CD4-positive, alpha-beta T cell treated with Interleukin-21 for 1 hour (primary cell): ENCODE data around the gene XIAP.
"Not testable (repeated sequence)": the region's sequence is repeated elsewhere in the genome, so short reads cannot be mapped to it uniquely, and the experiment has no call there.

Experiments
- DNase-seq: peaks from one replicate; pipeline ENCODE4 v3.0.0-alpha.2; 2020

The XIAP gene

GRCh38 chrX:123876844-123877243 is 17.0 kb downstream of the XIAP start:
- no peak for DNase-seq

DNA sequence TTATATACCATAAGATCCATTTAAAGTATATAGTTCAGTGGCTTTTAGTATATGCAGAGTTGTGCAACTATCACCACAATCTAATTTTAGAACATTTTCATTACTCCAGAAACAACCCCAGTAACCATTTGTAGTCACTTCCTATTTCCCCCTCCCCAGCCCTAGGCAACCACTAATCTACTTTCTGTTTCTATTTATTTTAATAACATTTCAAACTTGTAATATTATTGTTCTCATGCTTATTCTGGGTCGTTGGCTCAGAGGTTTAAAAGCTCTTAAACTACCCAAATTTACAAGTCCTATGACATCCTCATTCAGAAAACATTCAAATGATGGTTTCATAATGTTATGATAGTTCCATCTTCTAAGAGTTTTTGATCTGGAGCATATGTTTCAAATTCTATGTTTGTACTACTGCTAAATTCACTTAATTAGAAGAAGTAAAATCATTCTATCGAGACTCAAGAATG is 18.4 kb downstream of the XIAP start:
- DNase-seq: peak; percentile 36

- DNase-seq: no peak
Measured at GRCh38 chrX:123881330-123881729, 21.5 kb downstream of the XIAP start.

DNA sequence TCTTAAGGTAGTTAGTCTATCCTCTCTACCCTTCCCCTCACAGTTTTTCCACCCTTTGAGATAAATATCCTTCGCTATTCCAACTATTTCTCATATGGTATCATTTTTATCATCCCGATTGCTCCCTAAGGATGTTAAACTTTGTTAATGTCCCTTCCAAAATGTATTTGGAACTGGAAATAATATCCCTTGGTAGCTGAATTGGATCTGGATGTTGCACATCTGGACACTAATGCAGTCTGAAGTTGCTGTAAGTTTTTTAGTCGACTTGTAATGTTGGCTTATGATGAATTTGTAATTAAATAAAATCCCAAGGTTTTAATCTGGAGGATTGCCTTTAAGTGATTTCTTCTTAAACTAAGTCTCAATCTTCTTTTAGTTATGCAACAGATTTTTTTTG is 22.5 kb downstream of the XIAP start:
- DNase-seq: no peak

DNA sequence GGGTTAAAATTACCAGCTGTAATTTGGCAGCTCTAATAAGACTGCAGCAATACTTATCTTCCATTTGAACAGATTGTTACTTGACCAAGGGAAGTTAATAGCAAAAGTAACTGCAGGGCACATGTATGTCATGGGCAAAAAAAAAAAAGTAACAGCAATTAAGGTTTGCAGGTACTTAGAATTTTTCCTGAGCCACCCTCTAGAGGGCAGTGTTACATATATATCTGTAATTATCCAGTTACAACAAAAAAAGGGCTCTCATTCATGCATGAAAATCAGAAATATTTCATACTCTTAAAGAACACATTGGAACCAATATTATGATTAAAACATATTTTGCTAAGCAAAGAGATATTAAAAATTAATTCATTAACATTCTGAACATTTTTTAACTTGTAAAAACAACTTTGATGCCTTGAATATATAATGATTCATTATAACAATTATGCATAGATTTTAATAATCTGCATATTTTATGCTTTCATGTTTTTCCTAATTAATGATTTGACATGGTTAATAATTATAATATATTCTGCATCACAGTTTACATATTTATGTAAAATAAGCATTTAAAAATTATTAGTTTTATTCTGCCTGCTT is 25.1 kb downstream of the XIAP start:
- DNase-seq: peak; percentile 68

DNA sequence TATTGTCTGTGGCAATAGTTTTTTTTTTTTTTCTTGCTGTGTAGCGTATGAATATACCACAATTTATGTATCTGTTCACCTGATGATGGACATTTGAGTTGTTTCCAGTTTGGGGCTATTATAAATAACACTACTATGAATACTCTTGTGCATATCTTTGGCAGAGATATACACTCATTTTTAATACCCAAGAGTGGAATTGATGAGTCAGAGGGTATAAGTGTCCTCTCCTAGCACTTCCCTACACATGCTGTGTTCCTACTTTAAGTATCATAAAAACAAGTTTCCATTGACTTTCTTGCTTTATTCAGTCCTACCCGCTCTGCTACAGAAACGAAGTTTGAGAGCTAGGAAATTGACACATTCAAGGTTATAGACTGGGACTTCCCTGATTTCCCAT is 39.8 kb downstream of the XIAP start:
- DNase-seq: no peak

- DNase-seq: not testable (repeated sequence)
Measured at GRCh38 chrX:123903261-123903660, 43.4 kb downstream of the XIAP start.

- DNase-seq: no peak
Measured at GRCh38 chrX:123905332-123905731, 45.5 kb downstream of the XIAP start.

GRCh38 chrX:123906557-123907316 is 46.9 kb downstream of the XIAP start:
- no peak for DNase-seq

DNA sequence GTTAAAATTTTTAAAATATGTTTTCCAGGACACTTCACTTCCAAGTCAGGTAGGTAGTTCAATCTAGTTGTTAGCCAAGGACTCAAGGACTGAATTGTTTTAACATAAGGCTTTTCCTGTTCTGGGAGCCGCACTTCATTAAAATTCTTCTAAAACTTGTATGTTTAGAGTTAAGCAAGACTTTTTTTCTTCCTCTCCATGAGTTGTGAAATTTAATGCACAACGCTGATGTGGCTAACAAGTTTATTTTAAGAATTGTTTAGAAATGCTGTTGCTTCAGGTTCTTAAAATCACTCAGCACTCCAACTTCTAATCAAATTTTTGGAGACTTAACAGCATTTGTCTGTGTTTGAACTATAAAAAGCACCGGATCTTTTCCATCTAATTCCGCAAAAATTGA is 49.7 kb downstream of the XIAP start:
- DNase-seq: no peak

- DNase-seq: no peak
Measured at GRCh38 chrX:123917069-123917468, 57.2 kb downstream of the XIAP start.

- DNase-seq: no peak
Measured at GRCh38 chrX:123918106-123918721, 58.4 kb downstream of the XIAP start.

DNA sequence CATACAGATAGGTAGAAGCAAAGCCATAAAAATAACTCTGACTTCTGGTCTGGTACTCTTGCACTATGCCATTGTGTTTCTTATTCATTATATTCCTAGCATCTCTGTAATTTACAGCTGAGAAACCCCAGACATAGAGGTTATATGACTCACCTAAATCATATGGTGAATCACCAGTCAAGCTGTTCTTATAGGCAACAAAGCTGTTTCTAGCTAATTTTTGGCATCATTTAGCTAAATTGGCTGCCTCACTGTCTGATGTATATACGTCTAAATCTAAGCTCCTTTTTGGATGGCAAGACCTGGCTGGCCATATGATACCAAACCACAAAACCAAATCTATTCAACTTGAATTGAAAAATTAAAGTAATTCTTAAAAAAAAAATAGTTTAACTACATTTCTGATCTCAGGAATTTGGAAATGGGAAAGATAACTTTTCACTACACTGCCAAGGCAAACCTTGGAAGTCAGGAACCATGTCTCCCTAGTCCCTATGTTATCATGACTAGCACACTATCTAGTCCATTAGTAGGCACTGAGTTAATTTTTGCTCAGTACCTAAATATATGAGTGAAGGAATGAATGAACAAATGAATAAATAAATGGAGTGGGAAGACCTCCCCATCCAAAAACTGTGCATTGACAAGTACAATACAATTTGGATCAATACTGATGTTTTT is 60.4 kb downstream of the XIAP start:
- DNase-seq: no peak

- no peak for DNase-seq
Measured at GRCh38 chrX:123923211-123923610, 63.4 kb downstream of the XIAP start.

- no peak for DNase-seq
Measured at GRCh38 chrX:123924186-123924585, 64.3 kb downstream of the XIAP start.

DNA sequence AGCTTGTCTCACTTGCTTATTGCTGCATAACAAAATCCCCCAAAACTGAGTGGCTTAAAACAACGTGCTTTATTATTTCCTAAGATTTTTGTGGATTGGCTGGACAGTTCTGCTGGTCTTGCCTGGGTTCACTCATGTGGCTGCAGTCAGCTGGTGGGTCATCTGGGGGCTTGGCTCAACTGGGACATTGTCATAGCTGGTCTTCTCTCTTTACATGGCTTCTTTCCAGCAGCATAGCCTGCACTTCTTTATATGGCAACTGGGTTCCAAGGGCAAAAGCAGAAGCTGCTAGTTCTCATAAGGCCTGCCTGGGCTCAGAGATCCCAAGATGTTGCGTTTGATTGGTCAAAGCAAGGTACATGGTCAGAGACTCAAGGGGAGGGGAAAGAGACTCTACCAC is 68.0 kb downstream of the XIAP start:
- DNase-seq: no peak

DNA sequence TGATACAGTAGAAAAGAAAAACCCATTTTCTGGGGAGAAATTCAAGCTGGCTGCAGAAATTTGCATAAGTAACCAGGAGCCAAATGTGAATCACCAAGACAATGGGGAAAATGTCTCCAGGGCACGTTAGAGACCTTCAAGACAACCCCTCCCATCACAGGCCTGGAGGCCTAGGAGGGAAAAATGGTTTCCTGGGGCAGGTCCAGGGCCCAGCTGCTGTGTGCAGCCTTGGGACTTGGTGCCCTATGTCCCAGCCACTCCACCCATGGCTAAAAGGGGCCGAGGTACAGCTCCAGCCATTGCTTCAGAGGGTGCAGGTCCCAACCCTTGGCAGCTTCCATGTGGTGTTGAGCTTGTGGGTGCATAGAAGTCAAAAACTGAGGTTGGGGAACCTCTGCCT is 72.2 kb downstream of the XIAP start:
- not testable (repeated sequence) for DNase-seq

GRCh38 chrX:123943074-123943473 is 83.2 kb downstream of the XIAP start:
- no peak for DNase-seq

GRCh38 chrX:123943488-123943887 is 83.6 kb downstream of the XIAP start:
- DNase-seq: no peak

DNA sequence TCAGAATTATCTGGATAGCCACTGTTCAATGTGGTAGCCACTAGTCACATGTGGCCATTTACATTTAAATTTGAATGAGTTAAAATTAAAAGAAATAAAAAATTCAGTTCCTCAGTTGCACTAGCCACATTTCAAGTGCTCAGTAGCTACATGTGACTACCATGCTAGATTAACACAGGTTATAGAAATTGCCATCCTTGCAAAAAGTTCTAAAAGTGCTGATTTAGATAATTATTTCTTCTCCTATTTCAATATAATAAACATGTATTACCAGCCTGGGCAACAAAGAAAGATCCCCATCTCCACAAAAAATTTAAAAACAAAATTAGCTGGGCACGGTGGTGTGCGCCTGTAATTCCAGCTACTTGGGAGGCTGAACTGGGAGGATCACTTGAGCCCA is 90.0 kb downstream of the XIAP start:
- no peak for DNase-seq

DNA sequence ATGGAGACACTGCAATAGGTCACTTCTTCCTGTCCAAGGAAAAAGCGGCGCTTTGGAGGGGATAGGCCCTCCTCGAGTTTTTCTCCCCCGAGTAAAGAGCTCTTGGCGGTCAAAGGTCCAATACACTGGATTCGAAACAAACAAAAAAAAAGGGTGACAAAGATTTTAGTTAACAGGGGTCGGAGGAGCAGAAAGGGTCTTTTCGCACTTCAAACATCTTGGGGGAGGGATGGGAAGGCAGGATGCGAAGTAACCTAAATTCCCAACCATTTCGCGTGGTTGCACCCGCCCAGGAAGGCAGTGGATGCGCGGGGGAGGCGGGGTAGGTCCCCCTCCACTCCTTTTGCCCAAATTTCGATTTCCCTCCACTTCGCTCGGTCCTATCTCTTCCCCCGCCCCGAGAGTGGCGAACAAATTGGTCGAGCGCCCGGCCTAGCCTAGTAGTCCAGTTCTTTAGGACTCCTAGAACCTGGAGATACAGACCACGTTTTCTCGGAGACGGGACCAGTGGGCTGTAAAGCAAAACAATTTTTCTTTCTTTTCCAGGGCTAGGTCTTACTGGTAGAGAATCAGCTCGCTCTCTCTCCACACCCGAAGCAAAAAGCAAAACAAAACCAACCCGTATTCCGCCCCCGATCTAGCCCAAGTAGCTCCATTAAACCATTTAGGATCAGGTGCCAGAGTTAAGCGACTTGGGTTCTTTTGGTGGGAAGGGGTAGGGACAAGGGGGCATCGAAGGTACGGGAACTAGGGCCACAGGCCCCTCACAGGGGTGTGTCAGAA is 99.6 kb downstream of the XIAP start:
- peak; percentile 20 for DNase-seq

- no peak for DNase-seq
Measured at GRCh38 chrX:123960956-123961267, 101.1 kb downstream of the XIAP start.
